WTC11 (cell line): ENCODE data around the gene TBL1XR1. TPM values are rescaled to one million over a fixed set of nuclear protein-coding genes. Genes with fewer than 3 reads are reported as not detected.

Source experiments
- ATAC-seq: fragments of 200-7000 bp; cut with Tn5 transposase; 2 replicates; pipeline ENCODE4 v1.10.0; 2021; ENCODE audit warnings: mild to moderate bottlenecking, moderate library complexity
- CTCF ChIA-PET: fragments of 300-600 bp; sonication (Branson Sonifier 250); formaldehyde crosslinking; loops from one replicate; lab custom pipeline; 2021; ENCODE audit warnings: antibody characterized with exemption; lab: Charles Lee
- POLR2A ChIA-PET: fragments of 350-600 bp; sonication (Branson Sonifier 250); formaldehyde crosslinking; loops from one replicate; lab custom pipeline; 2021; ENCODE audit warnings: antibody characterized with exemption; lab: Charles Lee
- DNase-seq: peaks from one replicate; pipeline ENCODE4 v3.0.0; 2021; ENCODE audit warnings: low spot score
- H3K27ac Mint-ChIP-seq: 2 replicates; pipeline ENCODE4 v1.8.0; 2021; ENCODE audit warnings: mixed read lengths
- H3K27me3 Mint-ChIP-seq: 2 replicates; pipeline ENCODE4 v1.8.0; 2021; ENCODE audit warnings: low read depth, mild to moderate bottlenecking, moderate library complexity, mixed read lengths
- H3K36me3 Mint-ChIP-seq: 2 replicates; pipeline ENCODE4 v1.8.0; 2021; ENCODE audit warnings: mixed read lengths
- H3K4me1 Mint-ChIP-seq: 2 replicates; pipeline ENCODE4 v1.8.0; 2022; ENCODE audit warnings: mixed read lengths
- H3K4me3 Mint-ChIP-seq: 2 replicates; pipeline ENCODE4 v1.8.0; 2021; ENCODE audit warnings: mild to moderate bottlenecking, moderate library complexity, mixed read lengths
- H3K9me3 Mint-ChIP-seq: 2 replicates; pipeline ENCODE4 v1.8.0; 2021; ENCODE audit warnings: mixed read lengths
- CREM ChIP-seq: sonication (generic); formaldehyde crosslinking; IDR thresholded peaks from 2 replicates; pipeline ENCODE4 v1.8.1; 2022; ENCODE audit warnings: mild to moderate bottlenecking, missing genetic modification reagents, moderate library complexity
- ELF4 ChIP-seq: sonication (generic); formaldehyde crosslinking; IDR thresholded peaks from 2 replicates; pipeline ENCODE4 v1.8.1; 2022; ENCODE audit warnings: low read depth, mild to moderate bottlenecking, moderate library complexity, missing genetic modification reagents
- FOXP1 ChIP-seq: sonication (generic); formaldehyde crosslinking; IDR thresholded peaks from 2 replicates; pipeline ENCODE4 v1.8.0; 2022; ENCODE audit warnings: missing genetic modification reagents, mild to moderate bottlenecking, moderate library complexity, borderline replicate concordance
- JAZF1 ChIP-seq: fragments of 250-450 bp; sonication (Bioruptor Pico); IDR thresholded peaks from 2 replicates; pipeline ENCODE4 v1.9.0; 2021; ENCODE audit warnings: moderate library complexity, mild to moderate bottlenecking, inconsistent platforms
- MYBL2 ChIP-seq: sonication (generic); formaldehyde crosslinking; IDR thresholded peaks from 2 replicates; pipeline ENCODE4 v1.8.1; 2023; ENCODE audit warnings: mild to moderate bottlenecking, moderate library complexity, missing genetic modification reagents
- RELA ChIP-seq: sonication (generic); formaldehyde crosslinking; IDR thresholded peaks from 2 replicates; pipeline ENCODE4 v1.8.1; 2022; ENCODE audit warnings: missing genetic modification reagents, mild to moderate bottlenecking, borderline replicate concordance
- RORB ChIP-seq: fragments of 250-450 bp; sonication (Bioruptor Pico); IDR thresholded peaks from 2 replicates; pipeline ENCODE4 v1.9.0; 2021; ENCODE audit warnings: mild to moderate bottlenecking
- SOX15 ChIP-seq: fragments of 250-450 bp; sonication (Bioruptor Pico); IDR thresholded peaks from 2 replicates; pipeline ENCODE4 v1.9.0; 2021; ENCODE audit warnings: mild to moderate bottlenecking
- TCF7 ChIP-seq: sonication (generic); formaldehyde crosslinking; IDR thresholded peaks from 2 replicates; pipeline ENCODE4 v1.8.0; 2022; ENCODE audit warnings: mild to moderate bottlenecking, low read depth, missing genetic modification reagents, moderate library complexity
- total RNA-seq: library from RNA; stranded (reverse); gene quantifications from 3 replicates; pipeline ENCODE4 v1.2.3, GENCODE V29; 2021
- TF ChIP-seq, protein P1 (sequence below): fragments of 250-450 bp; sonication (Bioruptor Pico); conservative IDR thresholded peaks from 2 replicates; pipeline ENCODE4 v1.9.0; 2021; ENCODE audit warnings: mild to moderate bottlenecking
- TF ChIP-seq, protein P2 (sequence below): fragments of 250-450 bp; sonication (Bioruptor Pico); IDR thresholded peaks from 2 replicates; pipeline ENCODE4 v1.9.0; 2021; ENCODE audit warnings: moderate library complexity, mild to moderate bottlenecking, inconsistent platforms, borderline replicate concordance
- TF ChIP-seq, protein P3 (sequence below): sonication (generic); formaldehyde crosslinking; IDR thresholded peaks from 2 replicates; pipeline ENCODE4 v1.8.1; 2023; ENCODE audit warnings: mild to moderate bottlenecking, missing genetic modification reagents
- TF ChIP-seq, protein P4 (sequence below): sonication (generic); formaldehyde crosslinking; IDR thresholded peaks from 2 replicates; pipeline ENCODE4 v1.8.1; 2023; ENCODE audit warnings: mild to moderate bottlenecking, missing genetic modification reagents, borderline replicate concordance
- TF ChIP-seq, protein P5 (sequence below): sonication (generic); formaldehyde crosslinking; IDR thresholded peaks from 2 replicates; pipeline ENCODE4 v1.8.0; 2022; ENCODE audit warnings: mild to moderate bottlenecking, missing genetic modification reagents
- TF ChIP-seq, protein P6 (sequence below): fragments of 200-600 bp; IDR thresholded peaks from 2 replicates; pipeline ENCODE4 v1.8.0; 2022; ENCODE audit warnings: antibody characterized with exemption
- TF ChIP-seq, protein P7 (sequence below): sonication (generic); formaldehyde crosslinking; IDR thresholded peaks from 2 replicates; pipeline ENCODE4 v1.8.0; 2022; ENCODE audit warnings: mild to moderate bottlenecking, missing genetic modification reagents

The TBL1XR1 gene
- total RNA-seq, 1 experiment from 2014 or later = 148 TPM

DNA sequence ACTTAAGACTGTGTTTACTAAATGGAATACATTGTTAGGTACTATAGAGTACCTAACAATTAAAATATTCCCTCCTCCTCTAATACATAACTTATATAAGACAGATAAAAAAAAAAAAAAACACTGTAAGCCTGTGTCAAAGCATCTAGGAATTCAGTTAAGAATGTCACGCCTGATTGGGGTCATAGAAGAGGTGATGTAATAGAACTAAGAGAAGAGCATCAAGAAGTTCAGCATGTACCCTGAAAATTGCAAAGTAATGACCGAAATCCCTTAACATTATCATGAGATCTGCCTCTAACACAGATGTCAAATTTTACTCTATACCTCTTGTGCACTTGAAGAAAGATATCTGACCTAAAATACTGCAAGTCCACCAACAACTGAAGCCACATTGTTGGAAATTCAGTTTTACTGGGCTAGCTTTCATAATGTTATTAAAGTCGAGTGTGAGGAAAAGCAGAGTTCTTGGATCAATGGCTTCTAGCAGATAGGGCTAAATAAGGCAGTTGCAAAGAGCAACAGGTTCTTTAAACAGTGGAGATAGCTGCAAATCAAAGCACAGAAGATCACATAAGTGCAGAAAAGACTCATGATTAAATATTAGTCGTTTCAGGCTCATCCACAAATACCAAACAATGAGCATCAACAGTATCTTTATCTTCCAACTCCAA, 75.0 kb downstream of the TBL1XR1 start:
- peak overlapping the region; percentile 24; the same call in 1 of the 2 replicates for H3K27ac Mint-ChIP-seq
- DNase-seq (no peak), ATAC-seq (no peak)
- no peaks in the 10 kb centered on the region for H3K27me3 Mint-ChIP-seq
- H3K4me1 Mint-ChIP-seq = peaks cover 90% of the 10 kb centered on the region
- H3K36me3 Mint-ChIP-seq = no peaks in the 10 kb centered on the region
- no peaks in the 10 kb centered on the region for H3K9me3 Mint-ChIP-seq
- no peak overlapping the region for H3K4me3 Mint-ChIP-seq
- CTCF ChIA-PET = no interaction called here
- POLR2A ChIA-PET = interaction anchor here (0.5 kb wide), 1 partner anchor 67 kb away, joined by 3 read pairs; no protein-coding TSS in a partner anchor
- TF ChIP-seq, protein P1, sequence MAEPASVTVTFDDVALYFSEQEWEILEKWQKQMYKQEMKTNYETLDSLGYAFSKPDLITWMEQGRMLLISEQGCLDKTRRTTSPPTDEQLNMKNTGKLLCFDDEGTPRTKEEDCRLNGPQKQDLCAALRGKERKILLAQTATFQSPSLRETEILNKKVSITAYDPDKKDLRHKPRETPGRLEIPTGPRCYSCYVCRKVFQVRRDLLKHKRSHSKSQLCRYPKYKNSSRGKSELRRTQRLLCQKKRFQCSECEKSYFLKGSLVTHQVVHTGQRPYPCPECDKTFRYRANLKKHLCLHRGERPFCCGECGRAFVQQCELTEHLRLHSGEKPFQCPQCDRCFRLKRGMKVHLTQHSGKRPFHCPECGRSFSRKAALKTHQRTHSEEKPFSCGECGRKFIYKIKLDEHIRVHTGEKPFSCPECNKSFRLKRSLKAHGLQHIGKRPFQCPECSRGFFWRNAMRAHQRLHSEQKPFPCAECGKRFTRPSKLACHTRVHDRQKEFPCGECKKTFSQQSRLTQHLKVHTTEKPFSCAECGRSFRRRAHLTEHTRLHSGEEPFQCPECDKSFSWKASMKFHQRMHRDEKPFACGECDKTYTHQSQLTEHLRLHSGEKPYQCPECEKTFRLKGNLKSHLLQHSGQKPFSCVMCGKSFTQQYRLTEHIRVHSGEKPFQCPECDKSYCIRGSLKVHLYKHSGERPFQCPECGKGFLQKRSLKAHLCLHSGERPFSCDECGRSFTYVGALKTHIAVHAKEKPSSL = no peak
- TF ChIP-seq JAZF1 (CRISPR knock-in tag) (no peak), TCF7 (no peak), CREM (CRISPR knock-in tag) (no peak), SOX15 (CRISPR knock-in tag) (no peak), RORB (CRISPR knock-in tag) (no peak), FOXP1 (CRISPR knock-in tag) (no peak), ELF4 (CRISPR knock-in tag) (no peak), RELA (CRISPR knock-in tag) (no peak), MYBL2 (CRISPR knock-in tag) (no peak)
- TF ChIP-seq, protein P2, sequence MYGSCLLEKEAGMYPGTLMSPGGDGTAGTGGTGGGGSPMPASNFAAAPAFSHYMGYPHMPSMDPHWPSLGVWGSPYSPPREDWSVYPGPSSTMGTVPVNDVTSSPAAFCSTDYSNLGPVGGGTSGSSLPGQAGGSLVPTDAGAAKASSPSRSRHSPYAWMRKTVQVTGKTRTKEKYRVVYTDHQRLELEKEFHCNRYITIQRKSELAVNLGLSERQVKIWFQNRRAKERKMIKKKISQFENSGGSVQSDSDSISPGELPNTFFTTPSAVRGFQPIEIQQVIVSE = no peak
- TF ChIP-seq, protein P3, sequence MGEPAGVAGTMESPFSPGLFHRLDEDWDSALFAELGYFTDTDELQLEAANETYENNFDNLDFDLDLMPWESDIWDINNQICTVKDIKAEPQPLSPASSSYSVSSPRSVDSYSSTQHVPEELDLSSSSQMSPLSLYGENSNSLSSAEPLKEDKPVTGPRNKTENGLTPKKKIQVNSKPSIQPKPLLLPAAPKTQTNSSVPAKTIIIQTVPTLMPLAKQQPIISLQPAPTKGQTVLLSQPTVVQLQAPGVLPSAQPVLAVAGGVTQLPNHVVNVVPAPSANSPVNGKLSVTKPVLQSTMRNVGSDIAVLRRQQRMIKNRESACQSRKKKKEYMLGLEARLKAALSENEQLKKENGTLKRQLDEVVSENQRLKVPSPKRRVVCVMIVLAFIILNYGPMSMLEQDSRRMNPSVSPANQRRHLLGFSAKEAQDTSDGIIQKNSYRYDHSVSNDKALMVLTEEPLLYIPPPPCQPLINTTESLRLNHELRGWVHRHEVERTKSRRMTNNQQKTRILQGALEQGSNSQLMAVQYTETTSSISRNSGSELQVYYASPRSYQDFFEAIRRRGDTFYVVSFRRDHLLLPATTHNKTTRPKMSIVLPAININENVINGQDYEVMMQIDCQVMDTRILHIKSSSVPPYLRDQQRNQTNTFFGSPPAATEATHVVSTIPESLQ (CRISPR knock-in tag) = no peak
- TF ChIP-seq, protein P4, sequence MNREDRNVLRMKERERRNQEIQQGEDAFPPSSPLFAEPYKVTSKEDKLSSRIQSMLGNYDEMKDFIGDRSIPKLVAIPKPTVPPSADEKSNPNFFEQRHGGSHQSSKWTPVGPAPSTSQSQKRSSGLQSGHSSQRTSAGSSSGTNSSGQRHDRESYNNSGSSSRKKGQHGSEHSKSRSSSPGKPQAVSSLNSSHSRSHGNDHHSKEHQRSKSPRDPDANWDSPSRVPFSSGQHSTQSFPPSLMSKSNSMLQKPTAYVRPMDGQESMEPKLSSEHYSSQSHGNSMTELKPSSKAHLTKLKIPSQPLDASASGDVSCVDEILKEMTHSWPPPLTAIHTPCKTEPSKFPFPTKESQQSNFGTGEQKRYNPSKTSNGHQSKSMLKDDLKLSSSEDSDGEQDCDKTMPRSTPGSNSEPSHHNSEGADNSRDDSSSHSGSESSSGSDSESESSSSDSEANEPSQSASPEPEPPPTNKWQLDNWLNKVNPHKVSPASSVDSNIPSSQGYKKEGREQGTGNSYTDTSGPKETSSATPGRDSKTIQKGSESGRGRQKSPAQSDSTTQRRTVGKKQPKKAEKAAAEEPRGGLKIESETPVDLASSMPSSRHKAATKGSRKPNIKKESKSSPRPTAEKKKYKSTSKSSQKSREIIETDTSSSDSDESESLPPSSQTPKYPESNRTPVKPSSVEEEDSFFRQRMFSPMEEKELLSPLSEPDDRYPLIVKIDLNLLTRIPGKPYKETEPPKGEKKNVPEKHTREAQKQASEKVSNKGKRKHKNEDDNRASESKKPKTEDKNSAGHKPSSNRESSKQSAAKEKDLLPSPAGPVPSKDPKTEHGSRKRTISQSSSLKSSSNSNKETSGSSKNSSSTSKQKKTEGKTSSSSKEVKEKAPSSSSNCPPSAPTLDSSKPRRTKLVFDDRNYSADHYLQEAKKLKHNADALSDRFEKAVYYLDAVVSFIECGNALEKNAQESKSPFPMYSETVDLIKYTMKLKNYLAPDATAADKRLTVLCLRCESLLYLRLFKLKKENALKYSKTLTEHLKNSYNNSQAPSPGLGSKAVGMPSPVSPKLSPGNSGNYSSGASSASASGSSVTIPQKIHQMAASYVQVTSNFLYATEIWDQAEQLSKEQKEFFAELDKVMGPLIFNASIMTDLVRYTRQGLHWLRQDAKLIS (CRISPR knock-in tag) = no peak
- TF ChIP-seq, protein P5, sequence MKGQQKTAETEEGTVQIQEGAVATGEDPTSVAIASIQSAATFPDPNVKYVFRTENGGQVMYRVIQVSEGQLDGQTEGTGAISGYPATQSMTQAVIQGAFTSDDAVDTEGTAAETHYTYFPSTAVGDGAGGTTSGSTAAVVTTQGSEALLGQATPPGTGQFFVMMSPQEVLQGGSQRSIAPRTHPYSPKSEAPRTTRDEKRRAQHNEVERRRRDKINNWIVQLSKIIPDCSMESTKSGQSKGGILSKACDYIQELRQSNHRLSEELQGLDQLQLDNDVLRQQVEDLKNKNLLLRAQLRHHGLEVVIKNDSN = no peak
- TF ChIP-seq, protein P6, sequence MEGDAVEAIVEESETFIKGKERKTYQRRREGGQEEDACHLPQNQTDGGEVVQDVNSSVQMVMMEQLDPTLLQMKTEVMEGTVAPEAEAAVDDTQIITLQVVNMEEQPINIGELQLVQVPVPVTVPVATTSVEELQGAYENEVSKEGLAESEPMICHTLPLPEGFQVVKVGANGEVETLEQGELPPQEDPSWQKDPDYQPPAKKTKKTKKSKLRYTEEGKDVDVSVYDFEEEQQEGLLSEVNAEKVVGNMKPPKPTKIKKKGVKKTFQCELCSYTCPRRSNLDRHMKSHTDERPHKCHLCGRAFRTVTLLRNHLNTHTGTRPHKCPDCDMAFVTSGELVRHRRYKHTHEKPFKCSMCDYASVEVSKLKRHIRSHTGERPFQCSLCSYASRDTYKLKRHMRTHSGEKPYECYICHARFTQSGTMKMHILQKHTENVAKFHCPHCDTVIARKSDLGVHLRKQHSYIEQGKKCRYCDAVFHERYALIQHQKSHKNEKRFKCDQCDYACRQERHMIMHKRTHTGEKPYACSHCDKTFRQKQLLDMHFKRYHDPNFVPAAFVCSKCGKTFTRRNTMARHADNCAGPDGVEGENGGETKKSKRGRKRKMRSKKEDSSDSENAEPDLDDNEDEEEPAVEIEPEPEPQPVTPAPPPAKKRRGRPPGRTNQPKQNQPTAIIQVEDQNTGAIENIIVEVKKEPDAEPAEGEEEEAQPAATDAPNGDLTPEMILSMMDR = no peak
- TF ChIP-seq, protein P7, sequence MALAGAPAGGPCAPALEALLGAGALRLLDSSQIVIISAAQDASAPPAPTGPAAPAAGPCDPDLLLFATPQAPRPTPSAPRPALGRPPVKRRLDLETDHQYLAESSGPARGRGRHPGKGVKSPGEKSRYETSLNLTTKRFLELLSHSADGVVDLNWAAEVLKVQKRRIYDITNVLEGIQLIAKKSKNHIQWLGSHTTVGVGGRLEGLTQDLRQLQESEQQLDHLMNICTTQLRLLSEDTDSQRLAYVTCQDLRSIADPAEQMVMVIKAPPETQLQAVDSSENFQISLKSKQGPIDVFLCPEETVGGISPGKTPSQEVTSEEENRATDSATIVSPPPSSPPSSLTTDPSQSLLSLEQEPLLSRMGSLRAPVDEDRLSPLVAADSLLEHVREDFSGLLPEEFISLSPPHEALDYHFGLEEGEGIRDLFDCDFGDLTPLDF = no peak
